Measurements from ENCODE around the gene CDK6.

The CDK6 gene

DNA sequence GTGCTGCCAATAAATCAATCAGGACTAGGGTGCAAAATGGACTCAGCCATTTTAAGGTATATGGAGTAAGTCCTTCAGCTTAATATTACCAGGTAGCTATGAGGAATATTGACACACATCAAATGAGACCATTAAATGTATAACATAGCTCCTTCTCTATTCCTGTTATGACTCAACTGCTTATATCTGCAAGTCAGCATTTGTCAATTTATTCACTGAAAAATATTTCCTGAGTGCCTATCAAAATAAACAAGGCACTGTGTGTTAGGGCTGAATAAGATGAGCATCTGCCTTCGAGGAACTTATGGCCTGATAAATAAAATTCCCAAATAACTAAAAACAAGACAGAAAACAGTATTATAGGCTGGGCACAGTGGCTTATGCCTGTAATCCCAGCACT, 113.8 kb downstream of the CDK6 start:
- DNase-seq (ENCODE audit: low spot score) = no peak
- Histone ChIP-seq H3K4me3 (ENCODE audit: severe bottlenecking) (no peak overlapping the region), H3K9me3 (ENCODE audit: severe bottlenecking) (no peaks in the 10 kb centered on the region), H3K27me3 (ENCODE audit: insufficient read depth, poor library complexity, severe bottlenecking) (no peaks in the 10 kb centered on the region), H3K27ac (ENCODE audit: poor library complexity, severe bottlenecking) (peak overlapping the region; percentile 70), H3K4me1 (ENCODE audit: insufficient read depth, poor library complexity, severe bottlenecking) (peaks cover 40% of the 10 kb centered on the region), H3K36me3 (ENCODE audit: low read depth) (peaks cover 49% of the 10 kb centered on the region)
- TF ChIP-seq, protein P1, sequence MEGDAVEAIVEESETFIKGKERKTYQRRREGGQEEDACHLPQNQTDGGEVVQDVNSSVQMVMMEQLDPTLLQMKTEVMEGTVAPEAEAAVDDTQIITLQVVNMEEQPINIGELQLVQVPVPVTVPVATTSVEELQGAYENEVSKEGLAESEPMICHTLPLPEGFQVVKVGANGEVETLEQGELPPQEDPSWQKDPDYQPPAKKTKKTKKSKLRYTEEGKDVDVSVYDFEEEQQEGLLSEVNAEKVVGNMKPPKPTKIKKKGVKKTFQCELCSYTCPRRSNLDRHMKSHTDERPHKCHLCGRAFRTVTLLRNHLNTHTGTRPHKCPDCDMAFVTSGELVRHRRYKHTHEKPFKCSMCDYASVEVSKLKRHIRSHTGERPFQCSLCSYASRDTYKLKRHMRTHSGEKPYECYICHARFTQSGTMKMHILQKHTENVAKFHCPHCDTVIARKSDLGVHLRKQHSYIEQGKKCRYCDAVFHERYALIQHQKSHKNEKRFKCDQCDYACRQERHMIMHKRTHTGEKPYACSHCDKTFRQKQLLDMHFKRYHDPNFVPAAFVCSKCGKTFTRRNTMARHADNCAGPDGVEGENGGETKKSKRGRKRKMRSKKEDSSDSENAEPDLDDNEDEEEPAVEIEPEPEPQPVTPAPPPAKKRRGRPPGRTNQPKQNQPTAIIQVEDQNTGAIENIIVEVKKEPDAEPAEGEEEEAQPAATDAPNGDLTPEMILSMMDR (IDR thresholded peaks at IDR 0.05; ENCODE audit: poor library complexity, severe bottlenecking) = no peak
- ATAC-seq (ENCODE audit: low read depth) = no peak

DNA sequence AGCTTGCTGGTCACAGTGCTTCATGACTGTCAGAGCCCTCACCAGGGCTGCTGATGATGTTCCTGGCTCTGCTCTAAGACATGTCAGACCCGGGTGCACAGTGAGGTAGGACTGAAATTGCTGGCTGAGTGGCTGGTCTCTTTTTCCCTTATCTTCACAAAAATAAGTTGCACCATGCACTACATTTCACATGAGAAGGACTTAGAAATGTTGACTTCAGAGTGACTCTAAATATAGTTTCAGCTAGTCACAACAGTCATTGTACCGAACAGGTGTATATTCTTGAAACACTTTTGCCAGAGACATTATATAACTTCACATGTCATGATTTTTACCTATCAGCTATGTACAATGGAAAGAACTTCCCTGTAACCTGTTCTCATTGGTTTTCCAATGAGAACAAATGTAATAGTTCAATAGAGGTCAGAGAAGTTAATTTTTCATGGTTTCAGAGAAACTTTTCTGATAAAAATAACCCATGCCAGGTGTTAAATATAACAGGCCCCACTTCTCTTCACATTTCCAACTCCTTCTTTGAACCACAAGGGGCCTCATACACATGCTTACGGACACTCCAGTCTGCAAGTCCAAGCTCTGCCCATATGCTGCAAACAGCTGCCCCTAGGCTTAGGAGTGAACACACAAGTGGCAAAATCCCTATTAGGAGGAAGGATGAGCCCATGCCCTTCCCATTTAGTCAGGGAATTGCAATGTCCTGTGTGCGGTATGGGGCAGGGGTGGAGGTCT, 115.6 kb downstream of the CDK6 start:
- TF ChIP-seq, protein P1 (IDR thresholded peaks at IDR 0.05; ENCODE audit: poor library complexity, severe bottlenecking) = no peak
- Histone ChIP-seq H3K9me3 (ENCODE audit: severe bottlenecking) (no peaks in the 10 kb centered on the region), H3K4me1 (ENCODE audit: insufficient read depth, poor library complexity, severe bottlenecking) (peaks cover 41% of the 10 kb centered on the region), H3K27ac (ENCODE audit: poor library complexity, severe bottlenecking) (no peak overlapping the region), H3K36me3 (ENCODE audit: low read depth) (peaks cover 43% of the 10 kb centered on the region), H3K4me3 (ENCODE audit: severe bottlenecking) (no peak overlapping the region), H3K27me3 (ENCODE audit: insufficient read depth, poor library complexity, severe bottlenecking) (no peaks in the 10 kb centered on the region)
- DNase-seq (ENCODE audit: low spot score) (no peak), ATAC-seq (ENCODE audit: low read depth) (no peak)

DNA sequence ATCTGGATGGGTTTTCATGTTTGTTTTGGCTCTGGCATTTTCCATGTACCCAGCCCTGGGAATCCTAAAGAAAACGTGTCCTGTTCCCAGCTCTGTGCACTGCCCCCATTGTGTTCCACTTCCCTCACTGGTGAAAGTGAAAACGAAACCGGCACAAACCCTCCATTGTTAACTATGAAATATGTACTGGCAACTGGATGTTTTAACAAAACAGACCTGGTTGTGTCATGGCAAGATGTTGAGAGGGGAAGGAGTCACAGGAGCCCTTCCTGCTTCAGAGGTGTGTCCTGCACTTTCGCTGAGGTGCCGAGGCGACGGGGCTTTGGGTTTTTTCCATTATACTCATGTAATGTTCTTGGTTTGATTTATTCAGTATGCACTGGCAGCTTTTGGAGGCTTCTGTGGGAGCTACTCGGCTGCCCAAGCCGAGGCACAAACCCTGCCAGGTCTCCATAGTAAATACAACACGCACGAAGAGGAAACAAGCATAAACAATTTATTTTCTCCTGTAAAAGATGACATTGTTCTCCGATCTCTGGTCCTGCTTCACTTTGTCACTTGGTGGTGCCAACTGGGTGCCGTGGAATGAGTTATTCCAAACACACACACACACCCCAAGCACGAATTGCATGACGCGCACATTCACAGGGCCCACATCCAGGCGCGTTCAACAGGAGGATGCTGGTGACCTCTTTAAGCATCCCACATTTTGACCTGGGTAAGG, 118.2 kb downstream of the CDK6 start:
- H3K9me3 ChIP-seq (ENCODE audit: severe bottlenecking) = no peaks in the 10 kb centered on the region
- ATAC-seq (ENCODE audit: low read depth) (peak; percentile 83), DNase-seq (ENCODE audit: low spot score) (no peak)
- H3K27me3 ChIP-seq (ENCODE audit: insufficient read depth, poor library complexity, severe bottlenecking) = no peaks in the 10 kb centered on the region
- peaks cover 26% of the 10 kb centered on the region for H3K4me1 ChIP-seq (ENCODE audit: insufficient read depth, poor library complexity, severe bottlenecking)
- H3K36me3 ChIP-seq (ENCODE audit: low read depth) = peaks cover 37% of the 10 kb centered on the region
- TF ChIP-seq, protein P1 (IDR thresholded peaks at IDR 0.05; ENCODE audit: poor library complexity, severe bottlenecking) = no peak
- H3K4me3 ChIP-seq (ENCODE audit: severe bottlenecking) = peak overlapping the region; percentile 19
- peak overlapping the region; percentile 71 for H3K27ac ChIP-seq (ENCODE audit: poor library complexity, severe bottlenecking)

DNA sequence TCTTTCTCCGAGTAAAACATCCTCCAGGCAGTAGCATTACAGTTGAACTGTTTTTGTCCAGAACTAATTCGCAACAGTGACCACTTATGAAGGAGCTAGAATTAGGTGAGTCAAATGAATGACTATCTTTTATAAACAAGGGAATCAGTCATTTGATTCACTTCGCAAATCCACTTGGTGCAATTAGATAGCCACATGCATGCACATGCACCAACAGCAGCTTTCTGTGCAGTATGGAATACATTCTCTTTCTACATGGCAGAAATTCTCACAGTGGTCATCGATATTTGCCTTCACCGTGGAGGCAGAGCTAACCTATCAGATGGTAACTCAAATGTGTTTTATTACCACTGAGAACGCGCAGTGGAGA, 118.8 kb downstream of the CDK6 start:
- Histone ChIP-seq H3K9me3 (ENCODE audit: severe bottlenecking) (no peaks in the 10 kb centered on the region), H3K4me3 (ENCODE audit: severe bottlenecking) (peak overlapping the region; percentile 19), H3K4me1 (ENCODE audit: insufficient read depth, poor library complexity, severe bottlenecking) (peaks cover 21% of the 10 kb centered on the region), H3K27ac (ENCODE audit: poor library complexity, severe bottlenecking) (peak overlapping the region; percentile 71), H3K36me3 (ENCODE audit: low read depth) (peaks cover 33% of the 10 kb centered on the region), H3K27me3 (ENCODE audit: insufficient read depth, poor library complexity, severe bottlenecking) (no peaks in the 10 kb centered on the region)
- DNase-seq (ENCODE audit: low spot score) = no peak
- ATAC-seq (ENCODE audit: low read depth) = peak; percentile 51
- TF ChIP-seq, protein P1 (IDR thresholded peaks at IDR 0.05; ENCODE audit: poor library complexity, severe bottlenecking) = no peak
